Coronary artery (tissue), 2 donors: ENCODE data around the gene DUS3L.

Source experiments
- DNase-seq: peaks from one replicate; pipeline ENCODE4 v3.0.0-alpha.2; 2017; ENCODE audit warnings: low spot score
- H3K27ac ChIP-seq, 2 donors: fragments of 200-600 bp; sonication (generic); one replicate each; pipeline ENCODE4 v1.5.1; 2016 to 2019
- H3K4me3 ChIP-seq: fragments of 200-600 bp; sonication (generic); 2 replicates; pipeline ENCODE4 v1.5.1; 2016; ENCODE audit warnings: mild to moderate bottlenecking, moderate library complexity
- CTCF ChIP-seq: fragments of 200-600 bp; sonication (generic); IDR thresholded peaks from one replicate; pipeline ENCODE4 v1.5.1; 2019; ENCODE audit warnings: antibody characterized with exemption

Gene DUS3L

DNA sequence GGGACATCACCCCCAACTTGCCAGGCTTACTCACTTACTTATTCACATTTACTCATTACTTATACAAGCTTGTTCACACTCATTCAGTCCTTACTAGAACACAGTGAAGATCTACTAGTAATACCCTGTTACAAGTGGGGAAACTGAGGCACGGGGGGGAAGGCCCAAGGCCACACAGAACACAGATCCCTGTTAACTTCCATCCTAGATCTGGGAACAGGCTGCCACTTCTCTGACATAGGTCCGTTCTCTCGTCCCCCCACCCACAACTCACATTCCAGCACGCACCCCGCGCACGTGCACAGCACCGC lies 12.4 kb upstream of the DUS3L start:
- TF ChIP-seq CTCF = no peak
- Histone ChIP-seq H3K27ac (no peak overlapping the region), H3K4me3 (peak overlapping the region; percentile 60)
- no peak for DNase-seq

- TF ChIP-seq CTCF = no peak
- DNase-seq = no peak
- no peak overlapping the region for H3K4me3 ChIP-seq
- no peak overlapping the region for H3K27ac ChIP-seq
Observed at GRCh38 chr19:5801796-5802619, 11.0 kb upstream of the DUS3L start.

GRCh38 chr19:5800361-5801270 lies 9.7 kb upstream of the DUS3L start:
- Histone ChIP-seq H3K27ac (no peak overlapping the region), H3K4me3 (no peak overlapping the region)
- DNase-seq = no peak
- no peak for TF ChIP-seq CTCF

DNA sequence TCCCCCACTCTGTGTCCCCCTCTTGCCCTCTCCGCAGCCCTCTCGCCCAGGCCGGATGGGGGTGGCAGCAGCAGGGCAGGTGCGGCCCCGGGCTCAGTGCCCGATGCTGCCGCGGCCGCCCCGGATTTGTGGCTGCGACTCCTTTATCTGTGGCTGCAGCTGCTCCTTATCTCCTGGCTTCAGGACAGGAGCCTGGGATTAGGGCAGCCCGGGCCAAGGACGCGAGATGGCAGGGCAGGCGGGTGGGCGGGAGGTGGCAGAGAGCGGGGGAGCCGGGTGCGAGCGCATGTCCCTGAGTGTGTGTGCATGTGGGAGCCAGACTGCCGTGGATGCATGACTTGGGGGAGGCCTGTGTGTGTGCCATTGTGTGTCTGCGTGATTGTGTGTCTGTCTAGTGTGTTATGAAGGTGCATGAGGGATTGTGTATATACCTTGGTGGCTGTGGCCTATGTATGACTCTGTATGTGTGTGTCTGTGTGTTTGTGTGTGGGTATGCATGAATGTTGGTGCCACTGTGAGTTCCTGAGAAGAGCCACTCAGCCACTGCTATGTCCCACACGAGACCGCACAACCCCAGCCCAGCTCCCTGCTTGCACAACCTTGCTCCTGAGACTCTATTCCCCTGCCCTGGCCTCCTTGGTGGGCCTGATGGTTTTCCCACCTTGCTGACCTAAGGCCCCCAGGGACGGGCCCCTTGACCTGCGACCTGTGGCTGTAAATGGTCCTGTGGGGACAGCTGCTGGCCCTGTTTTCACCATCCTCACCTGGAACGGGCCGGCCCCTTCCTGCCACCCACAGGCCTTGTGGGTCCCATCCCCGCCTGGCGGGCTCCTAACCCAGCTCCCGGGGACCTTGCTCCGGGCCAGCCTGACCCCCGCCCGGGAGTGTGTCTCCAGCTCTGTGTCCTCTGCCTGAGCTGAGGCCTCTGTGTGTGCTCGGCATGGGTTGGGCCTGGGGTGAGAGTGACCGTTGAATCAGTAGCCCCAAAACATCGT lies 8.6 kb upstream of the DUS3L start:
- TF ChIP-seq CTCF = no peak
- no peak for DNase-seq
- H3K4me3 ChIP-seq = no peak overlapping the region
- no peak overlapping the region for H3K27ac ChIP-seq

DNA sequence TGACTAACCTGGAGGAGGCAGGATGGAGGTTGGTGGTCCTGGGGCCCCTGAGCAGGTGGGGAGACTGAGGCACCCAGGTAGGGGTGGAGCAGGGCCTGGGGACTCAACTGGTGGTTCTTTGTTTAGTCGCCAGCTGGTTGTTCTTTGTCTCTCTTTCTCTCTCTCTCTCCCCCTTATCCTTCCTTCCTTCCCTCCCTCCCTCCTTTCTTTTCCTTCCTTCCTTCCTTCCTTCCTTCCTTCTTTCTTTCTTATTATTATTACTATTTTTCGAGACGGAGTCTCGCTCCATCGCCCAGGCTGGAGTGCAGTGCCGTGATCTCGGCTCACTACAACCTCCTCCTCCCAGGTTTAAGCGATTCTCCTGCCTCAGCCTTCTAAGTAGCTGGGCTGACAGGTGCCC lies 7.3 kb upstream of the DUS3L start:
- no peak for TF ChIP-seq CTCF
- Histone ChIP-seq H3K4me3 (no peak overlapping the region), H3K27ac (no peak overlapping the region)
- no peak for DNase-seq

GRCh38 chr19:5795382-5795919 lies 4.5 kb upstream of the DUS3L start:
- no peak for TF ChIP-seq CTCF
- Histone ChIP-seq H3K4me3 (no peak overlapping the region), H3K27ac (no peak overlapping the region)
- no peak for DNase-seq
